ENCODE results near the gene NR1H4. TPM values are rescaled to one million over a fixed set of nuclear protein-coding genes. Genes with fewer than 3 reads are reported as not detected.

Gene NR1H4
- total RNA-seq, 1 experiment from 2014 or later: not detected

- TF ChIP-seq MXD4 (CRISPR knock-in tag; IDR thresholded peaks at IDR 0.05; ENCODE audit: borderline replicate concordance) (no peak), RORB (CRISPR knock-in tag; IDR thresholded peaks at IDR 0.05) (no peak), CTCF (IDR thresholded peaks at IDR 0.05) (no peak), TCF7 (CRISPR knock-in tag; IDR thresholded peaks at IDR 0.05; ENCODE audit: low read depth) (no peak), ERG (CRISPR knock-in tag; IDR thresholded peaks at IDR 0.05) (no peak), NFE2L1 (CRISPR knock-in tag; IDR thresholded peaks at IDR 0.05) (peak; percentile 79; the same call in 1 of the 2 replicates), ZNF219 (CRISPR knock-in tag; IDR thresholded peaks at IDR 0.05; ENCODE audit: borderline replicate concordance) (no peak), JUN (CRISPR knock-in tag; IDR thresholded peaks at IDR 0.05) (no peak), USF2 (CRISPR knock-in tag; IDR thresholded peaks at IDR 0.05) (peak; percentile 29), IRF1 (CRISPR knock-in tag; IDR thresholded peaks at IDR 0.05) (no peak), KAT7 (CRISPR knock-in tag; IDR thresholded peaks at IDR 0.05; ENCODE audit: borderline replicate concordance) (peak; percentile 51; the same call in 1 of the 2 replicates), ZNF396 (CRISPR knock-in tag; IDR thresholded peaks at IDR 0.05; ENCODE audit: borderline replicate concordance) (no peak), CREB1 (CRISPR knock-in tag; IDR thresholded peaks at IDR 0.05) (no peak; the same call in 1 of the 2 replicates), SMAD4 (CRISPR knock-in tag; IDR thresholded peaks at IDR 0.05) (no peak), CREM (CRISPR knock-in tag; IDR thresholded peaks at IDR 0.05) (no peak; the same call in 1 of the 2 replicates)
These were observed 99.9 kb downstream of the NR1H4 start, which contains the start of gene GAS2L3 (continued) for GRCh38 chr12:100573292-100574186.

GRCh38 chr12:100574187-100575074 lies 100.8 kb downstream of the NR1H4 start:
- DNase-seq (ENCODE audit: low spot score) (peak; percentile 23), ATAC-seq (peak; percentile 28)
- ChIA-PET POLR2A (interaction anchor here (1.0 to 1.9 kb wide), 3 partner anchors 142 to 308 kb away, joined by 3 to 8 read pairs (median 6); partner anchors contain the start of genes DEPDC4 and SCYL2), CTCF (interaction anchor here (1.6 to 2.1 kb wide), 3 partner anchors 19 to 169 kb away, joined by 6 to 13 read pairs (median 9); no protein-coding TSS in a partner anchor)
- TF ChIP-seq ATF2 (CRISPR knock-in tag; IDR thresholded peaks at IDR 0.05; ENCODE audit: borderline replicate concordance, low read depth): no peak
- no peak for TF ChIP-seq NR2C2 (CRISPR knock-in tag; IDR thresholded peaks at IDR 0.05)
- no peak overlapping the region for H3K27ac Mint-ChIP-seq
- H3K4me3 Mint-ChIP-seq: peak overlapping the region; percentile 95
- H3K27me3 Mint-ChIP-seq (ENCODE audit: low read depth): peaks cover 31% of the 10 kb centered on the region
- H3K9me3 Mint-ChIP-seq: no peaks in the 10 kb centered on the region
- H3K36me3 Mint-ChIP-seq: no peaks in the 10 kb centered on the region
- H3K4me1 Mint-ChIP-seq: peaks cover 18% of the 10 kb centered on the region

All from WTC11 (cell line).